K562 (cell line): ENCODE measurements around the gene CTNNA3. TPM values are rescaled to one million over a fixed set of nuclear protein-coding genes. Genes with fewer than 3 reads are reported as not detected.

Experiments
- ATAC-seq: fragments of 200-7000 bp; cut with Tn5 transposase; 3 replicates; pipeline ENCODE4 v1.9.1; 2020; ENCODE audit warnings: moderate library complexity
- BruUV-seq: library from RNA; stranded (reverse); fragments of 400-500 nt; replicated peaks from 2 replicates; lab custom pipeline; 2021; lab: Mats Ljungman, UMichigan
- CTCF ChIA-PET: fragments of 300-600 bp; formaldehyde crosslinking; extraction: SDS; loops from one replicate; lab custom pipeline; 2021; ENCODE audit warnings: low intra/inter-chr PET ratio; lab: Yijun Ruan, JAX
- POLR2A ChIA-PET: fragments of 300-600, 350-650 bp; sonication (Branson Sonifier 250); formaldehyde crosslinking; extraction: SDS; loops from one replicate; lab custom pipeline; 2021; ENCODE audit warnings: antibody characterized with exemption, inconsistent platforms; lab: Yijun Ruan, JAX
- DNase-seq, 4 experiments: peaks; one replicate each; pipeline versions ENCODE4 v3.0.0 to v3.0.0-alpha.2; 2011 to 2018; ENCODE audit warnings: low spot score in 3 of 4, mixed read lengths in 3 of 4; ENCODE audit errors: extremely low read depth in 1 of 4
- FAIRE-seq: peaks from 2 replicates; lab custom pipeline; 2011; peaks lifted over from hg19 to GRCh38; lab: Jason Lieb, UNC
- H2AFZ ChIP-seq: 2 replicates; pipeline ENCODE4 v1.6.0; 2011; ENCODE audit warnings: low read depth, low read length, control low read depth, inconsistent platforms
- H3K27ac ChIP-seq: fragments of 200-600 bp; 3 replicates; pipeline ENCODE4 v1.8.0; 2011; ENCODE audit warnings: low read depth, mild to moderate bottlenecking, control low read depth, inconsistent platforms, low read length, moderate library complexity, mixed read lengths; ENCODE audit errors: extremely low read depth
- H3K27me3 ChIP-seq, 2 experiments: fragments of 300-600 bp in 1 of 2; 2 replicates in 1 of 2; 3 replicates in 1 of 2; pipeline versions ENCODE4 v1.6.0 to v1.8.0; 2011; ENCODE audit warnings: inconsistent platforms in 2 of 2, low read length in 2 of 2, mild to moderate bottlenecking in 1 of 2, mixed read lengths in 1 of 2, moderate library complexity in 1 of 2; ENCODE audit not compliant: control insufficient read depth in 2 of 2, insufficient read depth in 2 of 2
- H3K36me3 ChIP-seq: fragments of 300-600 bp; 3 replicates; pipeline ENCODE4 v1.8.0; 2011; ENCODE audit warnings: mild to moderate bottlenecking, low read length, inconsistent platforms; ENCODE audit not compliant: control insufficient read depth, insufficient read depth
- H3K4me1 ChIP-seq, 2 experiments: fragments of 200-600 bp in 1 of 2; replicated peaks in 1 of 2; 2 replicates in 1 of 2; 3 replicates in 1 of 2; pipeline versions ENCODE4 v1.5.1 to v1.8.0; 2011; ENCODE audit warnings: inconsistent platforms in 2 of 2, low read length in 2 of 2, mild to moderate bottlenecking in 1 of 2, mixed read lengths in 1 of 2, moderate library complexity in 1 of 2; ENCODE audit not compliant: control insufficient read depth in 2 of 2, insufficient read depth in 2 of 2
- H3K4me2 ChIP-seq: 2 replicates; pipeline ENCODE4 v1.6.1; 2011; ENCODE audit warnings: low read length, control low read depth, inconsistent platforms, mixed read lengths; ENCODE audit not compliant: insufficient read depth
- H3K4me3 ChIP-seq: fragments of 200-600 bp; sonication (generic), shearing (Covaris generic); 2 replicates; pipeline ENCODE4 v1.5.1; 2016; ENCODE audit warnings: control low read depth, inconsistent platforms
- H3K79me2 ChIP-seq: fragments of 200-600 bp; 3 replicates; pipeline ENCODE4 v1.8.0; 2011; ENCODE audit warnings: low read length, inconsistent platforms; ENCODE audit not compliant: control insufficient read depth, insufficient read depth
- H3K9ac ChIP-seq, 2 experiments: 2 replicates each; pipeline versions ENCODE4 v1.6.0 to v1.6.1; 2011; ENCODE audit warnings: low read depth in 2 of 2, low read length in 2 of 2, control low read depth in 1 of 2, inconsistent platforms in 1 of 2, mild to moderate bottlenecking in 1 of 2, mixed read lengths in 1 of 2; ENCODE audit not compliant: insufficient read depth in 1 of 2
- H3K9me1 ChIP-seq: one replicate; pipeline ENCODE4 v1.6.0; 2011; ENCODE audit warnings: inconsistent platforms, mild to moderate bottlenecking, low read length, moderate library complexity; ENCODE audit not compliant: control insufficient read depth, insufficient read depth
- H3K9me3 ChIP-seq: replicated peaks from 2 replicates; pipeline ENCODE4 v1.5.1; 2011; ENCODE audit warnings: low read depth, low read length, inconsistent platforms; ENCODE audit not compliant: control insufficient read depth, insufficient read depth
- H4K20me1 ChIP-seq: replicated peaks from 2 replicates; pipeline ENCODE4 v1.6.1; 2011; ENCODE audit warnings: low read length, inconsistent platforms, mixed read lengths; ENCODE audit not compliant: control insufficient read depth, insufficient read depth
- DDX20 ChIP-seq: fragments of 450-650 bp; IDR thresholded peaks from 2 replicates; pipeline ENCODE4 v1.6.1; 2016; ENCODE audit warnings: missing genetic modification characterization, low read depth, mild to moderate bottlenecking, missing compliant biosample characterization, moderate library complexity
- MYC ChIP-seq, 2 experiments: fragments of 250-450 bp in 1 of 2; sonication (Bioruptor Pico) in 1 of 2; IDR thresholded peaks; 2 replicates each; pipeline versions ENCODE4 v1.5.1 to v1.6.1; 2012 to 2021; ENCODE audit warnings: low read depth in 2 of 2, borderline replicate concordance in 1 of 2, improper control_type of control experiment in 1 of 2, low read length in 1 of 2, mild to moderate bottlenecking in 1 of 2, moderate library complexity in 1 of 2
- RBM15 ChIP-seq: fragments of 200-400 bp; formaldehyde crosslinking; IDR thresholded peaks from 2 replicates; pipeline ENCODE4 v1.6.1; 2018; ENCODE audit warnings: mild to moderate bottlenecking, low read length, moderate library complexity; ENCODE audit not compliant: insufficient read depth
- RFX1 ChIP-seq: fragments of 450-650 bp; IDR thresholded peaks from 2 replicates; pipeline ENCODE4 v1.6.1; 2016; ENCODE audit warnings: mild to moderate bottlenecking, moderate library complexity
- SREBF1 ChIP-seq: fragments of 150-350 bp; IDR thresholded peaks from 2 replicates; pipeline ENCODE4 v1.6.1; 2014; ENCODE audit warnings: antibody characterized with exemption, low read depth, low read length, borderline replicate concordance
- TARDBP ChIP-seq: fragments of 450-650 bp; IDR thresholded peaks from 2 replicates; pipeline ENCODE4 v1.6.1; 2016
- ZNF165 ChIP-seq: fragments of 250-450 bp; sonication (Bioruptor Pico); IDR thresholded peaks from 2 replicates; pipeline ENCODE4 v1.4.0; 2020; ENCODE audit warnings: borderline replicate concordance
- ZNF23 ChIP-seq: fragments of 250-450 bp; sonication (Bioruptor Pico); IDR thresholded peaks from 2 replicates; pipeline ENCODE4 v1.4.0; 2020; ENCODE audit warnings: mild to moderate bottlenecking
- ZNF239 ChIP-seq: fragments of 250-450 bp; sonication (Bioruptor Pico); IDR thresholded peaks from 2 replicates; pipeline ENCODE4 v1.4.0; 2020; ENCODE audit warnings: mild to moderate bottlenecking
- WGBS: fragments of 100-300 bp; shearing (Covaris generic); methylation state at CpG from one replicate; pipeline ENCODE4 v1.1.6; 2016; ENCODE audit warnings: low coverage, mixed read lengths; ENCODE audit not compliant: insufficient coverage; ENCODE audit errors: missing lambda C conversion rate; 5-methylcytosine and 5-hydroxymethylcytosine counted together
- in situ Hi-C: fragments of 300-500 bp; cut with MboI; formaldehyde crosslinking; loops from 4 replicates; pipeline ENCODE4 v1.15.0; 2018; ENCODE audit warnings: inconsistent platforms, mixed read lengths
- intact Hi-C: fragments of 100-400 bp; cut with micrococcal nuclease; formaldehyde crosslinking; loops from 2 replicates; pipeline ENCODE4 v1.14.2; 2022
- polyA plus RNA-seq, 8 experiments: library from polyadenylated mRNA; depleted of rRNA in 4 of 8; stranded (reverse) in 5 of 8; unstranded in 3 of 8; fragments of >200 nt; fragmentation: Nextera tagmentation in 2 of 8; fragmentation: Illumina TruSeq in 1 of 8; extraction: Ambion mirVana in 2 of 8; extraction: Trizol in 1 of 8; gene quantifications; 2 replicates each; pipeline versions ENCODE4 v1.2.1 to v1.2.3, GENCODE V29; 2011 to 2014; ENCODE audit warnings: inconsistent platforms in 1 of 8, missing spikeins in 1 of 8
- total RNA-seq, 7 experiments: library from RNA; depleted of rRNA in 6 of 7; stranded (reverse); fragments of >200 nt in 6 of 7; fragmentation: Illumina TruSeq in 2 of 7; extraction: Trizol in 2 of 7; gene quantifications; 2 replicates each; pipeline versions ENCODE4 v1.2.1 to v1.2.3, GENCODE V29; 2011 to 2021; ENCODE audit warnings: low replicate concordance in 1 of 7
- TF ChIP-seq, protein P1 (sequence below): fragments of 250-450 bp; sonication (Bioruptor Pico); IDR thresholded peaks from 2 replicates; pipeline ENCODE4 v1.5.0; 2020; ENCODE audit warnings: mild to moderate bottlenecking, borderline replicate concordance

The CTNNA3 gene
- total and polyA plus RNA-seq, 9 of the 15 experiments (the other 6 are each of a cell fraction or from before 2014, with no cell fraction given) = 0.04 TPM; not detected in 8

DNA sequence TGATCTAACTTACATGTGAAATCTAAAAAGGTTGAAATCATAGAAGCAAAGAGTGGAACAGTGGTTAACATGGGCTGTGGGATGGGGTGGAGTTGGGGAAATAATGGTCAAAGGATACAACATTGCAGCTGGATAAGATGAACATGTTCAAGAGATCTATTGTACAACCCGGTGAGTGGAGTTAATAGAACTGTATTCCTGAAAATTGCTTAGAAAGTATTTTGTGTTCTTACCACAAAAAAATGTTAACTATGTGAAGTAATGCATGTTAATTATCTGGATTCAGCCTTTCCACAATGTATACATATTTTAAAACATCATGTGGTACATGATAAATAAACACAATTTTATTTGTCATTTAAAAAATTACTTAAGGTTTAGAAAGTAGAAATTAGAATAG is 1041.1 kb downstream of the CTNNA3 start:
- Histone ChIP-seq H3K9me3 (no peaks in the 10 kb centered on the region), H3K4me2 (no peak overlapping the region), H3K9ac (no peak overlapping the region), H3K79me2 (no peaks in the 10 kb centered on the region), H3K9me1 (no peaks in the 10 kb centered on the region), H3K4me3 (no peak overlapping the region), H3K27me3 (no peaks in the 10 kb centered on the region), H3K4me1 (no peaks in the 10 kb centered on the region), H4K20me1 (no peaks in the 10 kb centered on the region), H3K36me3 (no peaks in the 10 kb centered on the region), H2AFZ (no peak overlapping the region), H3K27ac (no peak overlapping the region)
- DNase-seq = no peak
- CTCF ChIA-PET = no interaction called here
- no peak for ATAC-seq
- POLR2A ChIA-PET = no interaction called here
- intact Hi-C loops (no loop called here), in situ Hi-C loops (no loop called here)
- TF ChIP-seq DDX20 = no peak
- BruUV-seq = no TSS peak
- WGBS = 5% methylated on average over 1 of the region's 1 CpG
- no peak for FAIRE-seq

- in situ Hi-C loops = no loop called here
- Histone ChIP-seq H3K9me1 (no peaks in the 10 kb centered on the region), H3K79me2 (no peaks in the 10 kb centered on the region), H2AFZ (no peak overlapping the region), H3K4me3 (no peak overlapping the region), H4K20me1 (no peaks in the 10 kb centered on the region), H3K4me1 (no peaks in the 10 kb centered on the region), H3K4me2 (no peak overlapping the region)
- no peak for ATAC-seq
- no TSS peak for BruUV-seq
- TF ChIP-seq RFX1 = no peak
- TF ChIP-seq TARDBP = no peak
- no peak for TF ChIP-seq MYC (IDR thresholded peaks at IDR 0.05; ENCODE audit: low read depth, low read length)
- TF ChIP-seq MYC (CRISPR knock-in tag; IDR thresholded peaks at IDR 0.05; ENCODE audit: borderline replicate concordance, low read depth) = no peak
- no peak for TF ChIP-seq SREBF1
- TF ChIP-seq ZNF23 (CRISPR knock-in tag) = no peak
- no peak for TF ChIP-seq RBM15
- TF ChIP-seq ZNF165 (CRISPR knock-in tag) = no peak
- TF ChIP-seq ZNF239 = no peak
- TF ChIP-seq, protein P1, sequence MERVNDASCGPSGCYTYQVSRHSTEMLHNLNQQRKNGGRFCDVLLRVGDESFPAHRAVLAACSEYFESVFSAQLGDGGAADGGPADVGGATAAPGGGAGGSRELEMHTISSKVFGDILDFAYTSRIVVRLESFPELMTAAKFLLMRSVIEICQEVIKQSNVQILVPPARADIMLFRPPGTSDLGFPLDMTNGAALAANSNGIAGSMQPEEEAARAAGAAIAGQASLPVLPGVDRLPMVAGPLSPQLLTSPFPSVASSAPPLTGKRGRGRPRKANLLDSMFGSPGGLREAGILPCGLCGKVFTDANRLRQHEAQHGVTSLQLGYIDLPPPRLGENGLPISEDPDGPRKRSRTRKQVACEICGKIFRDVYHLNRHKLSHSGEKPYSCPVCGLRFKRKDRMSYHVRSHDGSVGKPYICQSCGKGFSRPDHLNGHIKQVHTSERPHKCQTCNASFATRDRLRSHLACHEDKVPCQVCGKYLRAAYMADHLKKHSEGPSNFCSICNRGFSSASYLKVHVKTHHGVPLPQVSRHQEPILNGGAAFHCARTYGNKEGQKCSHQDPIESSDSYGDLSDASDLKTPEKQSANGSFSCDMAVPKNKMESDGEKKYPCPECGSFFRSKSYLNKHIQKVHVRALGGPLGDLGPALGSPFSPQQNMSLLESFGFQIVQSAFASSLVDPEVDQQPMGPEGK (CRISPR knock-in tag) = no peak
- TF ChIP-seq, all 486 proteins: peak for 0
- H3K9me3 ChIP-seq = no peaks in the 10 kb centered on the region
- H3K36me3 ChIP-seq = no peaks in the 10 kb centered on the region
- ChIA-PET CTCF (no interaction called here), POLR2A (no interaction called here)
- H3K9ac ChIP-seq = no peak overlapping the region
- no peak for FAIRE-seq
- intact Hi-C loops = no loop called here
- 0% methylated on average over 12 of the region's 30 CpGs for WGBS
- no peak overlapping the region for H3K27ac ChIP-seq
- H3K27me3 ChIP-seq = no peaks in the 10 kb centered on the region
- no peak for DNase-seq
Measured at GRCh38 chr10:66651308-66652082, 1044.5 kb downstream of the CTNNA3 start.
